CD4-positive, alpha-beta T cell treated with Interleukin-10 for 1 hour (primary cell): ENCODE results near the gene FASLG.
A peak's percentile ranks its signal among the peaks of the same experiment; 100 is the strongest.
"Not testable (repeated sequence)": the region's sequence is repeated elsewhere in the genome, so short reads cannot be mapped to it uniquely, and the experiment has no call there.

Experiments
- DNase-seq: peaks from one replicate; pipeline ENCODE4 v3.0.0-alpha.2; 2020

The FASLG gene

GRCh38 chr1:172686143-172686542, 27.2 kb downstream of the FASLG start:
- DNase-seq: no peak

GRCh38 chr1:172688428-172689085, 29.7 kb downstream of the FASLG start:
- DNase-seq: not testable (repeated sequence)

GRCh38 chr1:172690925-172691324, 32.0 kb downstream of the FASLG start:
- DNase-seq: not testable (repeated sequence)

GRCh38 chr1:172697534-172698002, 38.7 kb downstream of the FASLG start:
- DNase-seq: peak; percentile 66

GRCh38 chr1:172698224-172698623, 39.3 kb downstream of the FASLG start:
- DNase-seq: peak; percentile 36

- DNase-seq: peak; percentile 86
Measured at GRCh38 chr1:172699111-172699510, 40.2 kb downstream of the FASLG start.

GRCh38 chr1:172699695-172700227, 40.9 kb downstream of the FASLG start:
- peak; percentile 13 for DNase-seq

- no peak for DNase-seq
Measured at GRCh38 chr1:172700556-172700955, 41.7 kb downstream of the FASLG start.

- peak; percentile 46 for DNase-seq
Measured at GRCh38 chr1:172704001-172704400, 45.1 kb downstream of the FASLG start.

GRCh38 chr1:172704420-172705210, 45.7 kb downstream of the FASLG start:
- DNase-seq: no peak

GRCh38 chr1:172708452-172708851, 49.5 kb downstream of the FASLG start:
- DNase-seq: peak; percentile 59

- DNase-seq: no peak
Measured at GRCh38 chr1:172711558-172711957, 52.7 kb downstream of the FASLG start.

GRCh38 chr1:172713466-172713865, 54.6 kb downstream of the FASLG start:
- no peak for DNase-seq
